GM12865 (cell line): ENCODE results near the gene LIPC.

ENCODE experiments used
- DNase-seq: peaks from one replicate; pipeline ENCODE4 v3.0.0; 2010; ENCODE audit warnings: low read depth
- H3K4me3 ChIP-seq: 2 replicates; pipeline ENCODE4 v1.5.1; 2011; ENCODE audit warnings: mild to moderate bottlenecking, low read depth, low read length, control low read depth
- CTCF ChIP-seq: IDR thresholded peaks from 2 replicates; pipeline ENCODE4 v1.5.1; 2011; ENCODE audit warnings: low read length, control low read depth, low read depth, inconsistent platforms; ENCODE audit not compliant: insufficient read depth; ENCODE audit errors: missing control alignments

Gene LIPC

DNA sequence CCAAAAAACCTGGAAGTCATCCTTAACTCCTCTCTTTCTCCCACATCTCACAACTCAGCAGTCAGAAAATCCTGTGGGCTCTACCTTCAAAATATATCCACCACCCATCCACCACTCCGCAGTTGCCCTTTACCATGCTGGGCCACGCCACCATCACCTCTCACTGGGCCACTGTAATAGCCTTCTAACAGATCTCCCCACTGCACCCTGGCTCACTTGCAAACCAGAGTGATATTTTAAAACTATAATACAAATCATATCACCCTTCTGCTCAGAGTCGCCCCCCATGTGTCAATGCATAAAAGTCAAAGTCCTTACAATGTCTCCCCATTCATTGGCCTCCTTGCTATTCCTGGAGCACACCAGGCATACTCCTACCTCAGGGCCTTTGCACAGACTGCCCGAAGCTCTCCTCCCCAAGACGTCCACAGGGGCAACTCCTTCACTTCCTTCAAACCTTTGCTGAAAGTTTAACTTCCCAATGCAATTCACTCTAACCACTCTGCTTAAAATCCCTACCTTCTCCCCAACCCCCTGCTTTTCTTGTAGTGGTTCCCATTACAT is 1.5 kb upstream of the LIPC start:
- no peak for TF ChIP-seq CTCF
- H3K4me3 ChIP-seq = no peak overlapping the region
- no peak for DNase-seq

DNA sequence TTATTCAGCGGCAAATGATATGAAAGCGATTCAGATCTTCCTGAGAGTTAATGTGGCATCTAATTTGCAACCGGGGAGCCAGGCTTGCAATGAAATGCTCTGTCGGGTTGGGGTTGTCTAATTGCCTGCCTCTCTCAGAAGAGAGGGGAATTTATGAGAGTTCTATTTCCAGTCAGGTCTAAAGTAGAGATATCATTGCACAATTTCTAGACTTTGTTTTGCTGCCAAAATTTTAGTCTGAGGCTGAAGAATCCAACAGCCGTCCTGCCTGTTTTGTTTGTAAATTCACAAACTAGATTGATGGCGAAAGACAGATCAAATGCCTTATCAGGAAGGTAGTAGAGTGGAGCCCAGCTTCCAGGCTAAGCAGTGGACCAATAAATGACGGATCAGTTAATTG is 610 bp downstream of the LIPC start:
- TF ChIP-seq CTCF = no peak
- H3K4me3 ChIP-seq = no peak overlapping the region
- DNase-seq = no peak

- no peak for DNase-seq
- no peak overlapping the region for H3K4me3 ChIP-seq
- no peak for TF ChIP-seq CTCF
Observed at GRCh38 chr15:58433597-58434333, 2.0 kb downstream of the LIPC start.

- no peak overlapping the region for H3K4me3 ChIP-seq
- DNase-seq = no peak
- TF ChIP-seq CTCF = no peak
Observed at GRCh38 chr15:58434334-58434875, 2.6 kb downstream of the LIPC start.

DNA sequence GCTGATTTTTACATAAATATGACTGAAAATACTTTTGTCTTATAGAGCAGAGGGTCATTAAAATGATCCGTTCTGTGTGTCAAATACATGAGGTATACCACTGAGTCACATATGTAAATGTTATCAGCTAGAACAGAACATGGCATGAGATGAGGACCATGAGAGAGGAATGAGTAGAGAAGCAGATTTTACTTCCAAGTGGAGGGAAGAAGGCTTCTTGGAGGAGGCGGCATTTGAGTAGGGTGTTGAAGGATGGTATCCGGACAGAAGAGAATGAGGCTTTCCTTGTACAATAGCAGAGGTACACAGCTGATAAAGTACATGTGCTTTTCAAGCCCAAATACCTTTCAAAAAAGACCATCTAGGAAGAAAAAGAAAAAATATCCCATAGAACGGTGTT is 4.8 kb downstream of the LIPC start:
- no peak for TF ChIP-seq CTCF
- DNase-seq = no peak
- H3K4me3 ChIP-seq = no peak overlapping the region

GRCh38 chr15:58437531-58438105 is 5.8 kb downstream of the LIPC start:
- H3K4me3 ChIP-seq = no peak overlapping the region
- no peak for DNase-seq
- no peak for TF ChIP-seq CTCF
